Panc1 (cell line): ENCODE measurements around the gene OR52H1.

Source experiments
- CTCF ChIP-seq: fragments of 450-650 bp; IDR thresholded peaks from 2 replicates; pipeline ENCODE4 v1.5.1; 2017; ENCODE audit warnings: mild to moderate bottlenecking
- POLR2AphosphoS5 ChIP-seq: IDR thresholded peaks from 2 replicates; pipeline ENCODE4 v1.6.1; 2012; ENCODE audit warnings: mild to moderate bottlenecking, low read depth, low read length, moderate library complexity

- TF ChIP-seq POLR2AphosphoS5 (no peak), CTCF (no peak)
Observed at GRCh38 chr11:5575152-5575551, 26.8 kb upstream of the OR52H1 start.
